A549 (cell line): Measurements from ENCODE around the gene NADK. TPM values are rescaled to one million over a fixed set of nuclear protein-coding genes. Genes with fewer than 3 reads are reported as not detected.

Source experiments
- ATAC-seq, 2 experiments: fragments of 200-7000 bp in 1 of 2; fragments of >200 bp in 1 of 2; cut with Nextera tagmentation in 1 of 2; cut with Tn5 transposase in 1 of 2; 3 replicates each; pipeline versions ENCODE4 v1.8.0 to v1.9.1; 2018 to 2020; ENCODE audit warnings: mild to moderate bottlenecking in 1 of 2, moderate library complexity in 1 of 2
- CTCF ChIA-PET: fragments of 300-600 bp; sonication (Branson Sonifier 250); formaldehyde crosslinking; extraction: SDS; loops from one replicate; lab custom pipeline; 2021; ENCODE audit warnings: antibody characterized with exemption, inconsistent platforms; lab: Yijun Ruan, JAX
- POLR2A ChIA-PET: fragments of 350-600 bp; formaldehyde crosslinking; extraction: SDS; loops from one replicate; lab custom pipeline; 2021; ENCODE audit warnings: antibody characterized with exemption, inconsistent platforms; lab: Yijun Ruan, JAX
- DNase-seq, 2 experiments: peaks; one replicate each; pipeline versions ENCODE4 v3.0.0 to v3.0.0-alpha.2; 2011 to 2016; ENCODE audit warnings: low read depth in 1 of 2, low spot score in 1 of 2
- FAIRE-seq: peaks from 2 replicates; lab custom pipeline; 2011; peaks lifted over from hg19 to GRCh38; lab: Jason Lieb, UNC
- H3K27ac ChIP-seq, 2 experiments: fragments of >200 bp; sonication (Bioruptor Twin); formaldehyde crosslinking; 3 replicates each; pipeline ENCODE4 v1.5.1; 2016 to 2017
- H3K4me1 ChIP-seq: fragments of >200 bp; sonication (Bioruptor Twin); formaldehyde crosslinking; 3 replicates; pipeline ENCODE4 v1.6.1; 2016
- H3K4me2 ChIP-seq: fragments of >200 bp; sonication (Bioruptor Twin); formaldehyde crosslinking; 3 replicates; pipeline ENCODE4 v1.6.1; 2016
- H3K4me3 ChIP-seq: fragments of >200 bp; sonication (Bioruptor Twin); formaldehyde crosslinking; 3 replicates; pipeline ENCODE4 v1.5.1; 2016
- H3K9me3 ChIP-seq: fragments of >200 bp; sonication (Bioruptor Twin); formaldehyde crosslinking; 3 replicates; pipeline ENCODE4 v1.6.1; 2016
- CBX8 ChIP-seq: fragments of 200-600 bp; sonication (generic); IDR thresholded peaks from 2 replicates; pipeline ENCODE4 v1.6.1; 2016
- CHD2 ChIP-seq: fragments of 150-350 bp; IDR thresholded peaks from 2 replicates; pipeline ENCODE4 v1.6.1; 2014; ENCODE audit warnings: low read length; ENCODE audit not compliant: partially characterized antibody
- EHF ChIP-seq: fragments of 250-450 bp; sonication (Bioruptor Pico); IDR thresholded peaks from 2 replicates; pipeline ENCODE4 v1.5.0; 2020; ENCODE audit warnings: mild to moderate bottlenecking
- EHMT2 ChIP-seq: fragments of 200-600 bp; sonication (generic); IDR thresholded peaks from 2 replicates; pipeline ENCODE4 v1.6.1; 2016; ENCODE audit warnings: antibody characterized with exemption, low read depth, mild to moderate bottlenecking, moderate library complexity
- FOXS1 ChIP-seq: fragments of 250-450 bp; sonication (Bioruptor Pico); IDR thresholded peaks from 2 replicates; pipeline ENCODE4 v1.5.0; 2020; ENCODE audit warnings: mild to moderate bottlenecking, moderate library complexity
- GATA3 ChIP-seq: IDR thresholded peaks from 2 replicates; pipeline ENCODE4 v1.6.1; 2012; ENCODE audit warnings: borderline replicate concordance
- JUN ChIP-seq, 2 experiments: fragments of >200 bp; sonication (Bioruptor Twin); formaldehyde crosslinking; IDR thresholded peaks; 2 replicates in 1 of 2; 3 replicates in 1 of 2; pipeline ENCODE4 v1.6.1; 2016 to 2017
- KDM5A ChIP-seq: fragments of 200-600 bp; sonication (generic); IDR thresholded peaks from 2 replicates; pipeline ENCODE4 v1.6.1; 2016; ENCODE audit warnings: antibody characterized with exemption, mild to moderate bottlenecking
- NFE2L2 ChIP-seq: fragments of 150-350 bp; conservative IDR thresholded peaks from 2 replicates; pipeline ENCODE4 v1.6.1; 2014; ENCODE audit warnings: low read length
- NPAS2 ChIP-seq: fragments of 250-450 bp; sonication (Bioruptor Pico); IDR thresholded peaks from 2 replicates; pipeline ENCODE4 v1.8.0; 2022; ENCODE audit warnings: mild to moderate bottlenecking, moderate library complexity, borderline replicate concordance
- POLR2A ChIP-seq: IDR thresholded peaks from 2 replicates; pipeline ENCODE4 v1.6.1; 2012; ENCODE audit warnings: mild to moderate bottlenecking, low read length
- POLR2AphosphoS2 ChIP-seq: conservative IDR thresholded peaks from 2 replicates; pipeline ENCODE4 v1.6.1; 2012; ENCODE audit warnings: low read length, improper control_type of control experiment, inconsistent platforms
- RNF2 ChIP-seq: fragments of 200-600 bp; sonication (generic); IDR thresholded peaks from 2 replicates; pipeline ENCODE4 v1.6.1; 2016; ENCODE audit warnings: low read depth, mild to moderate bottlenecking, antibody characterized with exemption, moderate library complexity, borderline replicate concordance
- SMC3 ChIP-seq: fragments of >200 bp; sonication (Bioruptor Twin); formaldehyde crosslinking; IDR thresholded peaks from 3 replicates; pipeline ENCODE4 v1.6.1; 2018; ENCODE audit warnings: inconsistent platforms
- ZC3H11A ChIP-seq: fragments of 450-650 bp; IDR thresholded peaks from 2 replicates; pipeline ENCODE4 v1.6.1; 2014; ENCODE audit warnings: antibody characterized with exemption, mild to moderate bottlenecking
- ZFP36 ChIP-seq: fragments of 450-650 bp; IDR thresholded peaks from 2 replicates; pipeline ENCODE4 v1.6.1; 2014; ENCODE audit warnings: borderline replicate concordance; ENCODE audit not compliant: partially characterized antibody
- ZNF302 ChIP-seq: fragments of 250-450 bp; sonication (Bioruptor Pico); IDR thresholded peaks from 2 replicates; pipeline ENCODE4 v1.9.0; 2021; ENCODE audit warnings: inconsistent platforms, mild to moderate bottlenecking, moderate library complexity
- WGBS: methylation state at CpG from one replicate; pipeline ENCODE4 v1.1.6; 2017; ENCODE audit errors: missing lambda C conversion rate; 5-methylcytosine and 5-hydroxymethylcytosine counted together
- polyA plus RNA-seq, 4 experiments: library from polyadenylated mRNA; depleted of rRNA in 3 of 4; stranded (reverse); fragments of >200 nt; fragmentation: RNase III in 1 of 4; extraction: RNeasy Plus Mini Kit Qiagen cat#74134 plus additional on column Dnase treatment in 1 of 4; gene quantifications; 2 replicates in 3 of 4; 3 replicates in 1 of 4; pipeline ENCODE4 v1.2.3, GENCODE V29; 2011 to 2017
- TF ChIP-seq, protein P1 (sequence below): fragments of >200 bp; sonication (Bioruptor Twin); formaldehyde crosslinking; IDR thresholded peaks from 3 replicates; pipeline ENCODE4 v1.6.1; 2016
- TF ChIP-seq, protein P2 (sequence below): IDR thresholded peaks from 2 replicates; pipeline ENCODE4 v1.6.1; 2012; ENCODE audit warnings: low read depth, borderline replicate concordance
- TF ChIP-seq, protein P3 (sequence below): IDR thresholded peaks from 2 replicates; pipeline ENCODE4 v1.6.1; 2012
- TF ChIP-seq, protein P4 (sequence below): fragments of 250-450 bp; sonication (Bioruptor Pico); IDR thresholded peaks from 2 replicates; pipeline ENCODE4 v1.5.0; 2020; ENCODE audit warnings: low read depth, mild to moderate bottlenecking, moderate library complexity

Gene NADK
- polyA plus RNA-seq, 2 of the 4 experiments (the other 2 are of a cell fraction), result 35.8 to 38.4 TPM

DNA sequence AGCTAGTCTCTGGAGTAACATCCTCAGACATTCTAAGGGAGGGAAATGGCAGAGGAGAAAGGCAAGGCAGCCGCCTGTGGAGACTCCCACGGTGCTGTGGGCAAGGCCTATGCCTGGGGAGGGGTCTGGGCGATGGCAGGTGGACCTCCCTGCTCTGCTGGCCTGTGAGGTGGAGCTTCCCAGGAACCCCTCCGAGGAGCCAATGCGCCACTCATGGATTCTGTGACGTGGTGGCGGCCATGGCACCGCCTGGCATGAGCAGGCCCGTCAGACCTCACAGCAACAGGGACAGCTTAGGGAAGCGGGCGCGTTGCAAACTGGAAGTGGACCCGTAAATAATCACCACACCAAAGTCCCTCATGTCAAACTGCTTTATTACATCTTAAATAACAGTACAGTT, 6.7 kb upstream of the NADK start:
- WGBS, result 85% methylated on average over 13 of the region's 13 CpGs
- FAIRE-seq (no peak), ATAC-seq (no peak), DNase-seq (no peak)
- ChIA-PET POLR2A (no interaction called here), CTCF (interaction anchor here (1.0 kb wide), 1 partner anchor 24 kb away, joined by 3 read pairs; no protein-coding TSS in a partner anchor)
- H3K9me3 ChIP-seq, result no peaks in the 10 kb centered on the region
- no peak overlapping the region for H3K27ac ChIP-seq
- TF ChIP-seq GATA3, result no peak
- TF ChIP-seq, protein P1, sequence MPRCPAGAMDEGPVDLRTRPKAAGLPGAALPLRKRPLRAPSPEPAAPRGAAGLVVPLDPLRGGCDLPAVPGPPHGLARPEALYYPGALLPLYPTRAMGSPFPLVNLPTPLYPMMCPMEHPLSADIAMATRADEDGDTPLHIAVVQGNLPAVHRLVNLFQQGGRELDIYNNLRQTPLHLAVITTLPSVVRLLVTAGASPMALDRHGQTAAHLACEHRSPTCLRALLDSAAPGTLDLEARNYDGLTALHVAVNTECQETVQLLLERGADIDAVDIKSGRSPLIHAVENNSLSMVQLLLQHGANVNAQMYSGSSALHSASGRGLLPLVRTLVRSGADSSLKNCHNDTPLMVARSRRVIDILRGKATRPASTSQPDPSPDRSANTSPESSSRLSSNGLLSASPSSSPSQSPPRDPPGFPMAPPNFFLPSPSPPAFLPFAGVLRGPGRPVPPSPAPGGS, result no peak
- TF ChIP-seq RNF2, result no peak
- TF ChIP-seq EHF (CRISPR knock-in tag), result no peak
- TF ChIP-seq ZC3H11A, result no peak
- no peak for TF ChIP-seq NPAS2 (CRISPR knock-in tag)
- H3K4me1 ChIP-seq, result peaks cover 26% of the 10 kb centered on the region
- no peak overlapping the region for H3K4me3 ChIP-seq
- H3K4me2 ChIP-seq, result no peak overlapping the region

DNA sequence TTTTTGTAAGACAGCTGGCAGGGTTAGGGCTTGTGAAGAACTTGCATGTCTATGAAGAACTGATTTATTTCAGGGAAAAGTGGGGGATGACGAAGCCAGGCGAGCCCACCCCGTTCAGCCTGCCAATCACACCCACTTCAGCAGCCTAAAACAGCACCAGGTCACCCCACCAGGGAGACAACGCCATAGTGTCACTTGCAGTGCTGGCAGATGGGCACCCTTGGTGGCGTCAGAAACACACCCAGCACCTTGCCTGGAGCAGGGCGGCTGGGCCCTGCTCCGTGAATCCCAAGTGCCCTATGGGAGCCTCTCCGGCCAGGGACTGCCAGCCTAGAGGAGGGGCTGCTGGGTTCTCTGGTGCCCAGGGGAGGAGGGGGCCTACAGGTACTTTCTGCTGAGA, 5.0 kb upstream of the NADK start:
- no peak for FAIRE-seq
- no peak for TF ChIP-seq POLR2A
- CTCF ChIA-PET, result no interaction called here
- DNase-seq, result no peak
- H3K4me1 ChIP-seq, result peaks cover 35% of the 10 kb centered on the region
- POLR2A ChIA-PET, result no interaction called here
- 91% methylated on average over 6 of the region's 8 CpGs for WGBS
- no peaks in the 10 kb centered on the region for H3K9me3 ChIP-seq
- H3K4me2 ChIP-seq, result peak overlapping the region; percentile 55
- no peak overlapping the region for H3K4me3 ChIP-seq
- peak overlapping the region in 1 of 2 experiments; percentile 79; a peak in 3 of 6 replicates for H3K27ac ChIP-seq
- no peak for ATAC-seq

DNA sequence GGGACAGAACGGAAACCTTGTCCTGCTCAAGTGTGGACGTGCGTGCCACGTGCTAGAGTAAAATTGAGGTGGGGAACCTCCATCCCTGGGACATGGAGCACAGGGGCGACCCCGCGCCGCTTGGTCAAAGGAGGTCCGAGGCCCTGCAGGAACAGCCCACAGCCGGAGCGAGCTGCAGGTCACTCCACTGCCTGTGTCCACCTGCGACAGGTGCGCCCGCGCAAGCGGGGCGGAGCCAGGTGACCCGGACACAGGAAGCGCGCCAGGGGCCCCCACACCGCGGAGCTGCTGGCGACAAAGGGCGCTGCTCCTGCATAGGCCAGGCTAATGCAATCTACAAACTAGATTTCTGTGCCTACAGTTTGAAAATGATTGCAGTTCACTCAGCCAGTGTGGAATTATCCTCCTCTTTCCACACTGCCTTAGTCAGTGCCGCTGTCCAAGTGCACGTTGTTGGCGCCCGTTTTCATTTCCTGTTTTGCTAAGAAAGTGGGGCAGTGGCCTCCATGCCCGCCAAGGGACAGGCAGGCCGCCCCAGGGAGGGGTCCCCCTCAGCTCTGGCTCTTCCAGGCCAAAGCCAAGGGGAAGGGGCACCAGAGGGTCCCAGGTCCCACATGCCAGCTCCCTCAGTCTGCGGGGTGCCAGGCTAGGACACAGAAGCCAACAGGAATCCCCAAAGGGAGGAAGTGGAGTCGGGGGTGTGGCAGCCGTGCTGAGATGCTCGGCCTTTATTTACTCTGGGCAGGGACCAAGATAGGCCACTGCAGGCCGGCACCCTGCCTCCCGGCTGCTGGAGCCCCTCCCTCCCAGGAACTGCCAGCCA, 4.3 kb upstream of the NADK start:
- DNase-seq, result peak; percentile 26 to 57
- TF ChIP-seq POLR2AphosphoS2 (no peak), ZFP36 (no peak), FOXS1 (CRISPR knock-in tag) (no peak), JUN (IDR thresholded peaks at IDR 0.05) (0 out of 5 replicates have a peak, but pooled peaks of 1 of the 2 experiments have one; percentile 20), ZC3H11A (no peak), CBX8 (no peak)
- TF ChIP-seq, protein P2, sequence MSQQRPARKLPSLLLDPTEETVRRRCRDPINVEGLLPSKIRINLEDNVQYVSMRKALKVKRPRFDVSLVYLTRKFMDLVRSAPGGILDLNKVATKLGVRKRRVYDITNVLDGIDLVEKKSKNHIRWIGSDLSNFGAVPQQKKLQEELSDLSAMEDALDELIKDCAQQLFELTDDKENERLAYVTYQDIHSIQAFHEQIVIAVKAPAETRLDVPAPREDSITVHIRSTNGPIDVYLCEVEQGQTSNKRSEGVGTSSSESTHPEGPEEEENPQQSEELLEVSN, result peak; percentile 51; the same call in 1 of the 2 replicates
- TF ChIP-seq, protein P3, sequence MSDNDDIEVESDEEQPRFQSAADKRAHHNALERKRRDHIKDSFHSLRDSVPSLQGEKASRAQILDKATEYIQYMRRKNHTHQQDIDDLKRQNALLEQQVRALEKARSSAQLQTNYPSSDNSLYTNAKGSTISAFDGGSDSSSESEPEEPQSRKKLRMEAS, result peak; percentile 57
- TF ChIP-seq, all 56 proteins: peak for 3
- Histone ChIP-seq H3K9me3 (no peaks in the 10 kb centered on the region), H3K4me2 (peak overlapping the region; percentile 55), H3K4me1 (peaks cover 35% of the 10 kb centered on the region), H3K4me3 (no peak overlapping the region), H3K27ac (peak overlapping the region; percentile 55 to 79; a peak in 4 of 6 replicates)
- FAIRE-seq (no peak), ATAC-seq (peak; percentile 44 to 62)
- CTCF ChIA-PET, result no interaction called here
- POLR2A ChIA-PET, result no interaction called here
- 48% methylated on average over 19 of the region's 36 CpGs for WGBS

DNA sequence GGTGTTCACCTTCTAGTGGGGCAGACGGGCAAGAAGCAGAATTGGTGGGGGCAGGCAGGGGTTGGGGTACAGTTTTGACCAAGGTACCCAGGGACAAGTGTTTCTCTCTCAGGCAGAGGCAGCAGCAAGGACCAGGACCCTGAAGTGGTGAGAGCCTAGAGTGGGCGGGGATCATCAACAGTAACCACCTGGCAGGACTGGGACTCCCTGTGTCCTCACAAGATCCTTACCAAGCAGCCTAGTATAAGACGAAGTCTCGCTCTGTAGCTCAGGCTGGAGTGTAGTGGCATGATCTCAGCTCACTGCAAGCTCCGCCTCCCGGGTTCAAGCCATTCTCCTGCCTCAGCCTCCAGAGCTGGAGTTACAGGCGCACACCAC, 3.2 kb upstream of the NADK start:
- no peak for ATAC-seq
- ChIA-PET POLR2A (no interaction called here), CTCF (no interaction called here)
- no peak for FAIRE-seq
- no peaks in the 10 kb centered on the region for H3K9me3 ChIP-seq
- H3K4me3 ChIP-seq, result no peak overlapping the region
- 89% methylated on average over 7 of the region's 7 CpGs for WGBS
- no peak overlapping the region for H3K27ac ChIP-seq
- no peak overlapping the region for H3K4me2 ChIP-seq
- TF ChIP-seq SMC3 (no peak), KDM5A (no peak), NFE2L2 (no peak), EHMT2 (no peak), ZNF302 (CRISPR knock-in tag) (no peak), RNF2 (no peak), CHD2 (no peak), JUN (IDR thresholded peaks at IDR 0.05) (no peak)
- TF ChIP-seq, protein P2, result no peak
- TF ChIP-seq, protein P4, sequence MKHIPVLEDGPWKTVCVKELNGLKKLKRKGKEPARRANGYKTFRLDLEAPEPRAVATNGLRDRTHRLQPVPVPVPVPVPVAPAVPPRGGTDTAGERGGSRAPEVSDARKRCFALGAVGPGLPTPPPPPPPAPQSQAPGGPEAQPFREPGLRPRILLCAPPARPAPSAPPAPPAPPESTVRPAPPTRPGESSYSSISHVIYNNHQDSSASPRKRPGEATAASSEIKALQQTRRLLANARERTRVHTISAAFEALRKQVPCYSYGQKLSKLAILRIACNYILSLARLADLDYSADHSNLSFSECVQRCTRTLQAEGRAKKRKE (CRISPR knock-in tag), result no peak
- no peak for DNase-seq
- H3K4me1 ChIP-seq, result peaks cover 39% of the 10 kb centered on the region
